Measurements from ENCODE around the gene UFSP2.

- TF ChIP-seq ZNF274 (IDR thresholded peaks at IDR 0.05; ENCODE audit: low read depth, low read length) (no peak), SUZ12 (IDR thresholded peaks at IDR 0.05; ENCODE audit: extremely low read depth, insufficient read depth, insufficient read length) (no peak), YY1 (IDR thresholded peaks at IDR 0.05; ENCODE audit: insufficient read depth, insufficient read length) (no peak)
These were observed 51.2 kb downstream of the UFSP2 start for GRCh38 chr4:185374573-185374972.
